ENCODE measurements around the gene ABCB9. TPM values are rescaled to one million over a fixed set of nuclear protein-coding genes. Genes with fewer than 3 reads are reported as not detected.
"Not testable (repeated sequence)": the region's sequence is repeated elsewhere in the genome, so short reads cannot be mapped to it uniquely, and the experiment has no call there.

ABCB9 gene
- total RNA-seq, 1 experiment from 2014 or later: 15.8 TPM

- DNase-seq (ENCODE audit: low spot score): peak; percentile 75
Measured at GRCh38 chr12:122895704-122896636, 70.3 kb downstream of the ABCB9 start, which contains the start of gene VPS37B. TSS of gene VPS37B (minus strand) at chr12:122896124. CDS start at chr12:122896062, 62 bp downstream.

- no peak for DNase-seq (ENCODE audit: low spot score)
Measured at GRCh38 chr12:122895320-122895703, 71.0 kb downstream of the ABCB9 start.

GRCh38 chr12:122894193-122895121 lies 71.8 kb downstream of the ABCB9 start:
- DNase-seq (ENCODE audit: low spot score): no peak

- no peak for DNase-seq (ENCODE audit: low spot score)
Measured at GRCh38 chr12:122893208-122894153, 72.8 kb downstream of the ABCB9 start.

- not testable (repeated sequence) for DNase-seq (ENCODE audit: low spot score)
Measured at GRCh38 chr12:122892724-122893123, 73.5 kb downstream of the ABCB9 start.

GRCh38 chr12:122891661-122892525 lies 74.4 kb downstream of the ABCB9 start:
- DNase-seq (ENCODE audit: low spot score): no peak

- no peak for DNase-seq (ENCODE audit: low spot score)
Measured at GRCh38 chr12:122889761-122890520, 76.3 kb downstream of the ABCB9 start.

GRCh38 chr12:122888232-122888752 lies 78.0 kb downstream of the ABCB9 start:
- no peak for DNase-seq (ENCODE audit: low spot score)

- no peak for DNase-seq (ENCODE audit: low spot score)
Measured at GRCh38 chr12:122887819-122888212, 78.4 kb downstream of the ABCB9 start.

GRCh38 chr12:122886851-122887818 lies 79.1 kb downstream of the ABCB9 start:
- peak; percentile 83 for DNase-seq (ENCODE audit: low spot score)

- no peak for DNase-seq (ENCODE audit: low spot score)
Measured at GRCh38 chr12:122886161-122886560, 80.1 kb downstream of the ABCB9 start.

GRCh38 chr12:122884860-122885259 lies 81.4 kb downstream of the ABCB9 start:
- DNase-seq (ENCODE audit: low spot score): no peak

- no peak for DNase-seq (ENCODE audit: low spot score)
Measured at GRCh38 chr12:122884091-122884826, 82.0 kb downstream of the ABCB9 start.

GRCh38 chr12:122882908-122883558 lies 83.2 kb downstream of the ABCB9 start:
- no peak for DNase-seq (ENCODE audit: low spot score)

- no peak for DNase-seq (ENCODE audit: low spot score)
Measured at GRCh38 chr12:122880668-122881067, 85.6 kb downstream of the ABCB9 start.

- no peak for DNase-seq (ENCODE audit: low spot score)
Measured at GRCh38 chr12:122880155-122880667, 86.1 kb downstream of the ABCB9 start.
